Lower lobe of right lung (tissue), 2 donors: ENCODE data around the gene FBL. TPM values are rescaled to one million over a fixed set of nuclear protein-coding genes. Genes with fewer than 3 reads are reported as not detected.

Experiments used
- ATAC-seq, 2 donors: fragments of 200-7000 bp; cut with Tn5 transposase; one replicate each; pipeline ENCODE4 v1.9.1; 2020 to 2022; ENCODE audit warnings: mild to moderate bottlenecking in 2 of 2, moderate library complexity in 2 of 2
- DNase-seq: peaks from one replicate; pipeline ENCODE4 v3.0.0-alpha.2; 2020
- H3K27ac ChIP-seq: fragments of 200-600 bp; one replicate; pipeline ENCODE4 v1.8.0; 2022
- H3K27me3 ChIP-seq: fragments of 200-600 bp; one replicate; pipeline ENCODE4 v1.8.0; 2022; ENCODE audit warnings: low read depth
- H3K36me3 ChIP-seq: fragments of 200-600 bp; one replicate; pipeline ENCODE4 v1.8.0; 2022; ENCODE audit warnings: mild to moderate bottlenecking
- H3K4me1 ChIP-seq: fragments of 200-600 bp; one replicate; pipeline ENCODE4 v1.8.0; 2022
- H3K4me3 ChIP-seq: fragments of 200-600 bp; one replicate; pipeline ENCODE4 v1.8.0; 2022; ENCODE audit warnings: mild to moderate bottlenecking
- H3K9me3 ChIP-seq: fragments of 200-600 bp; one replicate; pipeline ENCODE4 v1.8.0; 2022
- CTCF ChIP-seq: fragments of 200-600 bp; IDR thresholded peaks from one replicate; pipeline ENCODE4 v1.8.0; 2022; ENCODE audit warnings: antibody characterized with exemption, mild to moderate bottlenecking
- intact Hi-C: fragments of 100-400 bp; cut with DNase I; formaldehyde crosslinking; loops from one replicate; pipeline ENCODE4 v1.11.0; 2022
- total RNA-seq: library from RNA; stranded (reverse); fragmentation: NEBNext Ultra II Directional; extraction: Animal tissue kit (Norgen Biotek cat#: 25700); gene quantifications from one replicate; pipeline ENCODE4 v1.2.1, GENCODE V29; 2021
- donor health status: DM: no; HTN: yes; CAD: no; lungs with severe emphysema.

The FBL gene
- total RNA-seq, 1 donor from 2014 or later = 117 TPM

GRCh38 chr19:39874404-39874803, 28.2 kb upstream of the FBL start:
- TF ChIP-seq CTCF = no peak
- Histone ChIP-seq H3K4me1 (no peaks in the 10 kb centered on the region), H3K9me3 (no peaks in the 10 kb centered on the region), H3K4me3 (no peak overlapping the region), H3K27ac (no peak overlapping the region), H3K27me3 (peaks cover 10% of the 10 kb centered on the region), H3K36me3 (no peaks in the 10 kb centered on the region)
- DNase-seq = no peak
- no peak for ATAC-seq
- intact Hi-C loops = no loop called here

- H3K27ac ChIP-seq = no peak overlapping the region
- no peak for DNase-seq
- H3K4me1 ChIP-seq = no peaks in the 10 kb centered on the region
- no peaks in the 10 kb centered on the region for H3K36me3 ChIP-seq
- no peak for ATAC-seq
- H3K4me3 ChIP-seq = no peak overlapping the region
- intact Hi-C loops = no loop called here
- peaks cover 6% of the 10 kb centered on the region for H3K27me3 ChIP-seq
- no peaks in the 10 kb centered on the region for H3K9me3 ChIP-seq
- no peak for TF ChIP-seq CTCF
Measured at GRCh38 chr19:39873385-39873784, 27.2 kb upstream of the FBL start.

- ATAC-seq (no peak), DNase-seq (no peak)
- no peak for TF ChIP-seq CTCF
- H3K27ac ChIP-seq = no peak overlapping the region
- no peaks in the 10 kb centered on the region for H3K4me1 ChIP-seq
- H3K36me3 ChIP-seq = no peaks in the 10 kb centered on the region
- intact Hi-C loops = no loop called here
- no peak overlapping the region for H3K4me3 ChIP-seq
- no peaks in the 10 kb centered on the region for H3K9me3 ChIP-seq
- no peaks in the 10 kb centered on the region for H3K27me3 ChIP-seq
Measured at GRCh38 chr19:39871886-39872866, 26.0 kb upstream of the FBL start.

- Histone ChIP-seq H3K9me3 (no peaks in the 10 kb centered on the region), H3K27ac (no peak overlapping the region), H3K36me3 (no peaks in the 10 kb centered on the region), H3K4me3 (no peak overlapping the region), H3K4me1 (no peaks in the 10 kb centered on the region), H3K27me3 (no peaks in the 10 kb centered on the region)
- TF ChIP-seq CTCF = no peak
- intact Hi-C loops = no loop called here
- no peak for DNase-seq
- no peak for ATAC-seq
Measured at GRCh38 chr19:39871362-39871761, 25.2 kb upstream of the FBL start.

- no peak overlapping the region for H3K4me3 ChIP-seq
- no peak for ATAC-seq
- H3K9me3 ChIP-seq = no peaks in the 10 kb centered on the region
- no peak for TF ChIP-seq CTCF
- H3K27me3 ChIP-seq = no peaks in the 10 kb centered on the region
- no peak for DNase-seq
- H3K27ac ChIP-seq = no peak overlapping the region
- H3K4me1 ChIP-seq = no peaks in the 10 kb centered on the region
- intact Hi-C loops = no loop called here
- H3K36me3 ChIP-seq = no peaks in the 10 kb centered on the region
Measured at GRCh38 chr19:39870171-39870971, 24.2 kb upstream of the FBL start.
